Natural killer cell treated with Interleukin-12 subunit alpha and Interleukin-12 subunit beta and Interleukin-15 and Interleukin-18, amount 100 ng/mL, for 72 hours (primary cell): ENCODE measurements around the gene BPIFB4. TPM values are rescaled to one million over a fixed set of nuclear protein-coding genes. Genes with fewer than 3 reads are reported as not detected.
"Not testable (repeated sequence)": the region's sequence is repeated elsewhere in the genome, so short reads cannot be mapped to it uniquely, and the experiment has no call there.

ENCODE experiments used
- ATAC-seq, 2 donors: fragments of 150-1000 bp; cut with Tn5 transposase in 1 of 2; sonication (Bioruptor Pico), chemical (Tn5 transposase) in 1 of 2; 2 replicates each; pipeline ENCODE4 v1.10.0; 2021
- DNase-seq: peaks from one replicate; pipeline ENCODE4 v3.0.0; 2022; ENCODE audit warnings: low spot score
- H3K27ac Mint-ChIP-seq, 2 donors: 1 replicate in 1 of 2; 2 replicates in 1 of 2; pipeline ENCODE4 v1.8.0; 2022; ENCODE audit warnings: mixed read lengths in 2 of 2, mild to moderate bottlenecking in 1 of 2, moderate library complexity in 1 of 2
- H3K27me3 Mint-ChIP-seq, 2 donors: 1 replicate in 1 of 2; 2 replicates in 1 of 2; pipeline ENCODE4 v1.8.0; 2022; ENCODE audit warnings: mixed read lengths in 2 of 2
- H3K36me3 Mint-ChIP-seq: one replicate; pipeline ENCODE4 v1.8.0; 2022; ENCODE audit warnings: mixed read lengths
- H3K4me1 Mint-ChIP-seq, 2 donors: 1 replicate in 1 of 2; 2 replicates in 1 of 2; pipeline ENCODE4 v1.8.0; 2022; ENCODE audit warnings: low read depth in 2 of 2, mixed read lengths in 2 of 2, mild to moderate bottlenecking in 1 of 2
- H3K4me3 Mint-ChIP-seq: one replicate; pipeline ENCODE4 v1.8.0; 2022; ENCODE audit warnings: mixed read lengths
- H3K9me3 Mint-ChIP-seq: 2 replicates; pipeline ENCODE4 v1.8.0; 2022; ENCODE audit warnings: mixed read lengths
- total RNA-seq, 2 donors: library from RNA; stranded (reverse); gene quantifications; one replicate each; pipeline ENCODE4 v1.2.3, GENCODE V29; 2022

Gene BPIFB4
- total RNA-seq = not detected

DNA sequence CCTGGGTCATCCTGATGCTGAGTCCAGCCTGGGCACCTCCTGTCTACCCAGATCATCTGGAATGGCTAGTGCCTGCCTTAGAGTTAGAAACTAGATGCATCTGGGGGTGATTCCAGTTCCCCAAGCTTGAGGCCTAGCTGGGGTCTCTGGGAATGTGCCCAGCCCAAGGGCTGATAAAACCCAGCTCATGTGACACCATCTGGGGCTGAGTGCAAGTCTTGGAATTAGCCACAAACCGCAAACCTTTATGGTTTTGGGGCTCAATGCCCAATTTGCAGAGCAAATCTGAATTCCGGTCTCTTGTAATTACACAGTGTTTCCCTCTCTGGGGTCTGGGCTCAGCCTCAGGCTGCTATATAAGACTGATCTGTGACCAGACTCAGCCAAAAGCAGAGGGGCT is at the start of gene BPIFB4:
Gene BPIFB4 (plus strand): TSS at position 385 of the 400 bp plus-strand sequence. CDS start 1,884 bp downstream, outside the sequence.
- ATAC-seq = no peak
- Mint-ChIP-seq H3K4me1 (no peaks in the 10 kb centered on the region), H3K27me3 (peaks cover 11 to 22% of the 10 kb centered on the region in 2 donors), H3K36me3 (no peaks in the 10 kb centered on the region), H3K27ac (no peak within 1 kb of the TSS), H3K4me3 (no peak within 1 kb of the TSS), H3K9me3 (no peaks in the 10 kb centered on the region)
- no peak for DNase-seq

- DNase-seq (no peak), ATAC-seq (no peak)
- Mint-ChIP-seq H3K9me3 (no peaks in the 10 kb centered on the region), H3K4me1 (no peaks in the 10 kb centered on the region), H3K4me3 (no peak overlapping the region), H3K27ac (no peak overlapping the region), H3K36me3 (no peaks in the 10 kb centered on the region), H3K27me3 (no peaks in the 10 kb centered on the region)
Measured at GRCh38 chr20:33030076-33030475, 49.4 kb upstream of the BPIFB4 start.

GRCh38 chr20:33030569-33030968 is 48.9 kb upstream of the BPIFB4 start:
- Mint-ChIP-seq H3K36me3 (no peaks in the 10 kb centered on the region), H3K27ac (no peak overlapping the region), H3K4me1 (no peaks in the 10 kb centered on the region), H3K4me3 (no peak overlapping the region), H3K9me3 (no peaks in the 10 kb centered on the region), H3K27me3 (no peaks in the 10 kb centered on the region)
- no peak for ATAC-seq
- no peak for DNase-seq

- Mint-ChIP-seq H3K36me3 (no peaks in the 10 kb centered on the region), H3K27me3 (no peaks in the 10 kb centered on the region), H3K9me3 (no peaks in the 10 kb centered on the region), H3K4me3 (no peak within 1 kb of the TSS), H3K4me1 (no peaks in the 10 kb centered on the region), H3K27ac (no peak within 1 kb of the TSS)
- DNase-seq (no peak), ATAC-seq (no peak)
Measured at GRCh38 chr20:33031531-33031930, 47.9 kb upstream of the BPIFB4 start, which contains the start of gene BPIFB6. Gene BPIFB6 (plus strand): TSS chr20:33031648. CDS start chr20:33031648, 0 bp downstream.

DNA sequence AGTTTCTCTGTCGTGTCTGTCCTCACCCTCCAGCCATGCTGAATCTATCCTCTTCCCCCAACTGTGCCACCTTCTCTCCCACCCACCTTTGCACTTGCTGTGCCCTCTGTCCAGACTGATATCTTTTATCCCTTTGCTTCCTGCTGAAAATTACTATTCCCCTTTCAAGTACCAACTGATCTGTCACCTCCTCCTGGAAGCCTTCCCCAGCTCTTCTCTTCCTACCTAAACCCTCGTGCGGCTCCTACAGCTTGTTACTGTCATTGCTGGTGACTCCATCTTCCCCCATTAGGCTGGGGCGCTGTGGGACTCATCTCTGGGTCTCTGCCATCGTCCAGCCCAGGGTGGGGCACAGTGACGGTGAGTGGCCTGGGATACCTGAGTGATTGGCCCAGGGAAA is 46.9 kb upstream of the BPIFB4 start:
- no peaks in the 10 kb centered on the region for H3K9me3 Mint-ChIP-seq
- no peak for ATAC-seq
- DNase-seq = no peak
- no peaks in the 10 kb centered on the region for H3K4me1 Mint-ChIP-seq
- no peak overlapping the region for H3K27ac Mint-ChIP-seq
- peaks cover 0 to under 1% of the 10 kb centered on the region in 2 donors for H3K27me3 Mint-ChIP-seq
- H3K36me3 Mint-ChIP-seq = no peaks in the 10 kb centered on the region
- H3K4me3 Mint-ChIP-seq = no peak overlapping the region

- Mint-ChIP-seq H3K4me3 (no peak overlapping the region), H3K4me1 (no peaks in the 10 kb centered on the region), H3K27me3 (peaks cover 7 to 9% of the 10 kb centered on the region in 2 donors), H3K9me3 (no peaks in the 10 kb centered on the region), H3K27ac (no peak overlapping the region), H3K36me3 (no peaks in the 10 kb centered on the region)
- ATAC-seq = no peak
- DNase-seq = no peak
Measured at GRCh38 chr20:33033381-33033780, 46.1 kb upstream of the BPIFB4 start.

DNA sequence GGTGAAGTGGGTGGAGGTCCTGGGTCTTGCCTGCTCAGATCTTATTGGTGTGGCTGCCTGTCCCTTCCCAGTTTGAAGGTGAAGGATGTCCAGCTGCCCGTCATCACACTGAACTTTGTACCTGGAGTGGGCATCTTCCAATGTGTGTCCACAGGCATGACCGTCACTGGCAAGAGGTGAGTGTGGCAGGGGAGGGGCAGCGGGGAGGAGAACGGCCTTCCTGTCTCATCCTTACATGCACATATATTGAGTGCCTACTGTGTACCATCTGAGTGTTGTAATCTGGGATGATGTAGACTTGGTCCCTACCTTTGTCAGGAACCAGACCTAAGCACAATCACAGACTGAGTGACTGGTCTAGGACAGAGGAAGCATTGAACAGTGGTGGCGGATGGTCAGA is 45.3 kb upstream of the BPIFB4 start:
- ATAC-seq (no peak), DNase-seq (no peak)
- Mint-ChIP-seq H3K27me3 (peaks cover 12 to 16% of the 10 kb centered on the region in 2 donors), H3K4me3 (no peak overlapping the region), H3K4me1 (no peaks in the 10 kb centered on the region), H3K36me3 (no peaks in the 10 kb centered on the region), H3K27ac (no peak overlapping the region), H3K9me3 (no peaks in the 10 kb centered on the region)

GRCh38 chr20:33034901-33035492 is 44.4 kb upstream of the BPIFB4 start:
- H3K9me3 Mint-ChIP-seq = no peaks in the 10 kb centered on the region
- no peaks in the 10 kb centered on the region for H3K36me3 Mint-ChIP-seq

DNA sequence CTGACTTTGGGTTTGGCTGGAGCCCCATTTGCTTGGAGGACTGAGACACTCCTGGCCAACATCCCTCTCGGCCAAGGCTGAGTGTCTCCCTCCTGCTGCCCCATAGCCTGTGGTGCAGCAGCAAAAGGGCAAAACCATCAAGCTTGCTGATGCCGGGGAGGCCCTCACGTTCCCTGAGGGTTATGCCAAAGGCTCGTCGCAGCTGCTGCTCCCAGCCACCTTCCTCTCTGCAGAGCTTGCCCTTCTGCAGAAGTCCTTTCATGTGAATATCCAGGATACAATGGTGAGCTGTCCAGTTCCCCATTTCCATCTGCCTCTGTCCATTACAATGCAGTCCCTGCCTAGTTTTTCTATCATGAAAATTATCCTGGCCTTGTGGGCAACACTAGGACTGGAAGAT is 42.0 kb upstream of the BPIFB4 start:
- no peak overlapping the region for H3K4me3 Mint-ChIP-seq
- no peak for DNase-seq
- H3K27me3 Mint-ChIP-seq = peaks cover 13 to 17% of the 10 kb centered on the region in 2 donors
- no peaks in the 10 kb centered on the region for H3K9me3 Mint-ChIP-seq
- H3K27ac Mint-ChIP-seq = no peak overlapping the region
- no peak for ATAC-seq
- H3K36me3 Mint-ChIP-seq = no peaks in the 10 kb centered on the region
- no peaks in the 10 kb centered on the region for H3K4me1 Mint-ChIP-seq

More at GRCh38 chr20:33034901-33035492, 44.4 kb upstream of the BPIFB4 start:
- no peak for ATAC-seq
- Mint-ChIP-seq H3K27ac (no peak overlapping the region), H3K4me1 (no peaks in the 10 kb centered on the region), H3K27me3 (peaks cover 13 to 17% of the 10 kb centered on the region in 2 donors), H3K4me3 (no peak overlapping the region)
- no peak for DNase-seq

DNA sequence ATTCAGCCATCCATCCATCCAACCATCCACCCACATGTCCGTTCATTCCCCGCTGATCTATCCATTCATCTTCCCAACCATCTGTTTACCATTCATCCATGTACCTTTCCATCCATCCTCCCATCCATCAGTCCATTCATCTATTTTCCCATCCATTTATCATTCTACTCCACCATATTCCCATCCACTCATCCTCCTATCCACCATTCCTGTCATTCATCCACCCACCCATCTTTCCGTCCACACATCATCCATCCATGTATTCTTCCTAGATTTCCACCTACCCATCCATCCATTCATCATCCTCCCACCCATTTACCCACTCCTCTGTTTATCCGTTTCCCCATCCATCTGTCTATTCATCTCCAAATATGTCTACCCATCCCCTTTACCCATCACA is 41.2 kb upstream of the BPIFB4 start:
- ATAC-seq = no peak
- peaks cover 13 to 17% of the 10 kb centered on the region in 2 donors for H3K27me3 Mint-ChIP-seq
- no peak overlapping the region for H3K27ac Mint-ChIP-seq
- no peak overlapping the region for H3K4me3 Mint-ChIP-seq
- no peaks in the 10 kb centered on the region for H3K4me1 Mint-ChIP-seq
- H3K36me3 Mint-ChIP-seq = no peaks in the 10 kb centered on the region
- H3K9me3 Mint-ChIP-seq = no peaks in the 10 kb centered on the region
- DNase-seq = no peak

DNA sequence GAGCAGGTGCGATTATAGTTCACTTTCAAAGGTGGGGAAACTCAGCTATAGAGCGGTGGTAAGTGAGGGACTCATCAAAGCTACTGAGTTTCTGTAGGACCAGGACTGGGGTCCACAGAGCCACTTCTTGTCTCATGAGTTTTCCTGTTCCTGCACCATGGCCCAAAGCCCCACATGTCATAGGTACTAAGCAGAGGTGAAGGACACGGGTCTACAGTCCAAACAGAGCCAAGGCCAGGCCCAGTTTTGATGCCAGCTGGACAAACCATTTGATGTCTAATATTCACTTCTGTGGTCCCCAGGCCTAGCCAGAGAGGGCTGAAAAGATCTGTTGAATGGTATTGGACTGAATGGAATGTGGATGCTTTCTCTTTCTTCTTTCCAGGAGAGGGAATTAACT is 37.0 kb upstream of the BPIFB4 start:
- Mint-ChIP-seq H3K4me3 (no peak overlapping the region), H3K27me3 (peaks cover 13 to 17% of the 10 kb centered on the region in 2 donors), H3K27ac (no peak overlapping the region), H3K36me3 (peaks cover 13% of the 10 kb centered on the region), H3K4me1 (no peaks in the 10 kb centered on the region), H3K9me3 (peaks cover 9% of the 10 kb centered on the region)
- ATAC-seq (no peak), DNase-seq (no peak)

- no peak overlapping the region for H3K4me3 Mint-ChIP-seq
- DNase-seq (no peak), ATAC-seq (no peak)
- H3K9me3 Mint-ChIP-seq = peaks cover 9% of the 10 kb centered on the region
- peaks cover 13% of the 10 kb centered on the region for H3K36me3 Mint-ChIP-seq
- no peaks in the 10 kb centered on the region for H3K4me1 Mint-ChIP-seq
- H3K27me3 Mint-ChIP-seq = peaks cover 8 to 10% of the 10 kb centered on the region in 2 donors
- no peak overlapping the region for H3K27ac Mint-ChIP-seq
Measured at GRCh38 chr20:33042983-33043730, 36.3 kb upstream of the BPIFB4 start.

DNA sequence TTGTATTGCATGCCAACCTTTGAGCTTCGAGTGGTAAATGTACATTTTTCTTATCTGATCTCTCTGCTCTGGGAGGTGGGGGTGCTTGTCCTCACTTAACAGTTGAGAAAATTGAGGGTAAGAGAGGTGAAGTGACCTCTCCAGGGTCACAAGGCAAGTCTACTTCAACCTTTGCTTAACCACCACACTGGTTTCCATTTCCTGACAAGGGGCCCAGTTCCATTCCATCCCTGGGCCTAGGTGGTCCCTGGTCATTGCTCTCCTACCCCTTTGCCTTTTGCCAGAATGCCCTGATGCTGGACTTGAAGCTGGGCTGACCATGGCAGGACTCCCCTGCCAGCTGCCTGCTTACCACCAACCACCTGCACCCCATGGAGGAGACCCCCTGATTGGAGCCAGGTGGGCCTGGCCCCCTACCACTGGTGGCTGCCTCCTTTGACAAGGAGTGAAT is 35.7 kb upstream of the BPIFB4 start:
- Mint-ChIP-seq H3K27me3 (peaks cover 4% of the 10 kb centered on the region in 2 donors), H3K4me1 (no peaks in the 10 kb centered on the region), H3K4me3 (no peak overlapping the region), H3K9me3 (peaks cover 9% of the 10 kb centered on the region), H3K27ac (no peak overlapping the region), H3K36me3 (peaks cover 13% of the 10 kb centered on the region)
- DNase-seq (no peak), ATAC-seq (no peak)

DNA sequence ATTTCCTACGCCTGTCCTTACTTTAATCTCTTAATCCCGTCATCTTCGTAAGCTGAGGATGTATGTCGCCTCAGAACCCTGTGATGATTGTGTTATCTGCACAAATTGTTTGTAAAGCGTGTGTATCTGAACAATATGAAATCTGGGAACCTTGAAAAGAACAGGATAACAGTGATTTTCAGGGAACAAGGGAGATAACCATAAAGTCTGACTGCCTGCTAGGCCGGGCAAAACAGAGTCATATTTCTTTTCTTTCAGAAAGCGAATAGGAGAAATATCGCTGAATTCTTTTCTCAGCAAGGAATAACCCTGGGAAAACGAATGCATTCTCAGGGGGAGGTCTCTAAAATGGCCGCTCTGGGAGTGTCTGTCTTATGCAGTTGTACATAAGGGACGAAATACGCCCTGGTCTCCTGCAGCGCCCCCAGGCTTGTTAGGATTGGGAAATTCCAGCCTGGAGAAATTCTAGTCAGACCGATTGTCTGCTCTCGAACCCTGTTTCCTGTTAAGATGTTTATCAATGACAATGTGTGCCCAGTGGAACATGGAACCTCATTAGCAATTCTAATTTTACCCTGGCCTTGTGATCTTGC is 34.2 kb upstream of the BPIFB4 start:
- ATAC-seq, H3K4me3 Mint-ChIP-seq, H3K9me3 Mint-ChIP-seq, DNase-seq, H3K27me3 Mint-ChIP-seq, H3K27ac Mint-ChIP-seq, H3K4me1 Mint-ChIP-seq: not testable (repeated sequence)
- H3K36me3 Mint-ChIP-seq = peaks cover 13% of the 10 kb centered on the region
